Panc1 (cell line): ENCODE results near the gene SNX9.

Experiments used
- CTCF ChIP-seq: fragments of 450-650 bp; IDR thresholded peaks from 2 replicates; pipeline ENCODE4 v1.5.1; 2017; ENCODE audit warnings: mild to moderate bottlenecking
- TF ChIP-seq, protein P1 (sequence below), 2 experiments: IDR thresholded peaks; 2 replicates each; pipeline ENCODE4 v1.6.1; 2011 to 2012; ENCODE audit warnings: low read depth in 2 of 2, control low read depth in 1 of 2, low read length in 1 of 2, mild to moderate bottlenecking in 1 of 2, moderate library complexity in 1 of 2; ENCODE audit not compliant: insufficient read depth in 1 of 2

- no peak for TF ChIP-seq CTCF
- TF ChIP-seq, protein P1, sequence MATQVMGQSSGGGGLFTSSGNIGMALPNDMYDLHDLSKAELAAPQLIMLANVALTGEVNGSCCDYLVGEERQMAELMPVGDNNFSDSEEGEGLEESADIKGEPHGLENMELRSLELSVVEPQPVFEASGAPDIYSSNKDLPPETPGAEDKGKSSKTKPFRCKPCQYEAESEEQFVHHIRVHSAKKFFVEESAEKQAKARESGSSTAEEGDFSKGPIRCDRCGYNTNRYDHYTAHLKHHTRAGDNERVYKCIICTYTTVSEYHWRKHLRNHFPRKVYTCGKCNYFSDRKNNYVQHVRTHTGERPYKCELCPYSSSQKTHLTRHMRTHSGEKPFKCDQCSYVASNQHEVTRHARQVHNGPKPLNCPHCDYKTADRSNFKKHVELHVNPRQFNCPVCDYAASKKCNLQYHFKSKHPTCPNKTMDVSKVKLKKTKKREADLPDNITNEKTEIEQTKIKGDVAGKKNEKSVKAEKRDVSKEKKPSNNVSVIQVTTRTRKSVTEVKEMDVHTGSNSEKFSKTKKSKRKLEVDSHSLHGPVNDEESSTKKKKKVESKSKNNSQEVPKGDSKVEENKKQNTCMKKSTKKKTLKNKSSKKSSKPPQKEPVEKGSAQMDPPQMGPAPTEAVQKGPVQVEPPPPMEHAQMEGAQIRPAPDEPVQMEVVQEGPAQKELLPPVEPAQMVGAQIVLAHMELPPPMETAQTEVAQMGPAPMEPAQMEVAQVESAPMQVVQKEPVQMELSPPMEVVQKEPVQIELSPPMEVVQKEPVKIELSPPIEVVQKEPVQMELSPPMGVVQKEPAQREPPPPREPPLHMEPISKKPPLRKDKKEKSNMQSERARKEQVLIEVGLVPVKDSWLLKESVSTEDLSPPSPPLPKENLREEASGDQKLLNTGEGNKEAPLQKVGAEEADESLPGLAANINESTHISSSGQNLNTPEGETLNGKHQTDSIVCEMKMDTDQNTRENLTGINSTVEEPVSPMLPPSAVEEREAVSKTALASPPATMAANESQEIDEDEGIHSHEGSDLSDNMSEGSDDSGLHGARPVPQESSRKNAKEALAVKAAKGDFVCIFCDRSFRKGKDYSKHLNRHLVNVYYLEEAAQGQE (IDR thresholded peaks at IDR 0.05; ENCODE audit: insufficient read depth in 1 of 2, low read depth in 2 of 2, low read length in 1 of 2) = no peak
Observed at GRCh38 chr6:157892363-157892877, 69.4 kb downstream of the SNX9 start.
